ENCODE results near the gene RSF1. TPM values are rescaled to one million over a fixed set of nuclear protein-coding genes. Genes with fewer than 3 reads are reported as not detected.
"Not testable (repeated sequence)": the region's sequence is repeated elsewhere in the genome, so short reads cannot be mapped to it uniquely, and the experiment has no call there.

The RSF1 gene
- total RNA-seq, 2 experiments from 2014 or later: 33.5 to 78.8 TPM

DNA sequence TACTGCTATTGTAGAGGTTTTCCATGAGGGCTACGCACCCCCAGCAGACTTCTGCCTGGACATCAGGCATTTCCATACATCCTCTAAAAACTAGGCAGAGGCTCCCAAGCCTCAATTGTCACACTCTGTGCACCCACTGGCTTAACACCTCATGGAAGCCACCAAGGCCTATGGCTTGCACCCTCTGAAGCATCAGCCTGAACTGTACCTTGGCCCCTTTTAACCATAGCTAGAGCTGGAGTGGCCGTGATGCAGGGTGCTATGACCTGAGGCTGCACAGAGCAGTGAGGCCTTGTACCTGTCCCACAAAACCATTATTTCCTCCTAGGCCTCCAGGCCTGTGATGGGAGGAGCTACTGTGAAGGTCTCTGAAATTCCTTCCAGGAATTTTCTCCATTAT lies 34.3 kb upstream of the RSF1 start:
- intact Hi-C loops (cut with micrococcal nuclease; ENCODE audit: unreplicated experiment): no loop called here
- no peaks in the 10 kb centered on the region for H3K4me1 ChIP-seq (ENCODE audit: insufficient read depth, low read length, poor library complexity, severe bottlenecking)
- H3K27ac ChIP-seq (ENCODE audit: low read depth, low read length, poor library complexity, severe bottlenecking): no peak overlapping the region
- CTCF ChIA-PET (ENCODE audit: unreplicated experiment): no interaction called here
- TF ChIP-seq, protein P1, sequence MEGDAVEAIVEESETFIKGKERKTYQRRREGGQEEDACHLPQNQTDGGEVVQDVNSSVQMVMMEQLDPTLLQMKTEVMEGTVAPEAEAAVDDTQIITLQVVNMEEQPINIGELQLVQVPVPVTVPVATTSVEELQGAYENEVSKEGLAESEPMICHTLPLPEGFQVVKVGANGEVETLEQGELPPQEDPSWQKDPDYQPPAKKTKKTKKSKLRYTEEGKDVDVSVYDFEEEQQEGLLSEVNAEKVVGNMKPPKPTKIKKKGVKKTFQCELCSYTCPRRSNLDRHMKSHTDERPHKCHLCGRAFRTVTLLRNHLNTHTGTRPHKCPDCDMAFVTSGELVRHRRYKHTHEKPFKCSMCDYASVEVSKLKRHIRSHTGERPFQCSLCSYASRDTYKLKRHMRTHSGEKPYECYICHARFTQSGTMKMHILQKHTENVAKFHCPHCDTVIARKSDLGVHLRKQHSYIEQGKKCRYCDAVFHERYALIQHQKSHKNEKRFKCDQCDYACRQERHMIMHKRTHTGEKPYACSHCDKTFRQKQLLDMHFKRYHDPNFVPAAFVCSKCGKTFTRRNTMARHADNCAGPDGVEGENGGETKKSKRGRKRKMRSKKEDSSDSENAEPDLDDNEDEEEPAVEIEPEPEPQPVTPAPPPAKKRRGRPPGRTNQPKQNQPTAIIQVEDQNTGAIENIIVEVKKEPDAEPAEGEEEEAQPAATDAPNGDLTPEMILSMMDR (conservative IDR thresholded peaks at IDR 0.05; ENCODE audit: low read length): no peak
- TF ChIP-seq EZH2phosphoT487 (IDR thresholded peaks at IDR 0.05; ENCODE audit: borderline replicate concordance, low read depth, low read length): no peak
- H2AFZ ChIP-seq (ENCODE audit: low read length): no peak overlapping the region
- peak; percentile 8 for DNase-seq (ENCODE audit: low spot score)
- peaks cover 10% of the 10 kb centered on the region for H3K36me3 ChIP-seq (ENCODE audit: insufficient read depth, low read length)
- no peak overlapping the region for H3K4me3 ChIP-seq (ENCODE audit: low read depth, low read length, poor library complexity, severe bottlenecking)
- BruUV-seq (replicated peaks): no TSS peak
- no peaks in the 10 kb centered on the region for H3K9me2 ChIP-seq (ENCODE audit: insufficient read depth, low read length)
- POLR2A ChIA-PET: no interaction called here
- H3K4me2 ChIP-seq (ENCODE audit: low read length): no peak overlapping the region
- no peaks in the 10 kb centered on the region for H3K79me2 ChIP-seq (ENCODE audit: insufficient read depth, low read depth, low read length)
- peaks cover 10% of the 10 kb centered on the region for H3K9me3 ChIP-seq (ENCODE audit: low read length)
- H4K20me1 ChIP-seq (ENCODE audit: insufficient read depth, low read length): no peaks in the 10 kb centered on the region

DNA sequence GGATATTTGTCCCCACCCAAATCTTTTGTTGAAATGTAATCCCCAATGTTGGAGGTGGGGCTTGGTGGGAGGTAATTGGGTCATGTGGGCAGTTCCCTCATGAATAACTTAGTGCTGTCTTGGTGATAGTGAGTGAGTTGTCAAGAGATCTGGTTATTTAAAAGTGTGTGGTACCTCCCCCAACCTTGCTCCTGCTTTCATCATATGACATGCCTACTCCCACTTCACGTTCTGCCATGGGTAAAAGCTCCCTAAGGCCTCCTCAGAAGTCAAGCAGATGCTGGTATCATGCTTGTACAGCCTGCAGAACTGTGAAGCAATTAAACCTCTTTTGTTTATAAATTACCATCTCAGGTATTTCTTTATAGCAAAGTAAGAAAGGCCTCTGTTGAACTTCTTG lies 31.0 kb upstream of the RSF1 start:
- no TSS peak for BruUV-seq (replicated peaks)
- ChIA-PET POLR2A (interaction anchor here (0.5 to 0.9 kb wide), 2 partner anchors 86 to 143 kb away, joined by 3 to 6 read pairs; partner anchors contain the start of gene INTS4), CTCF (ENCODE audit: unreplicated experiment) (no interaction called here)
- H2AFZ ChIP-seq (ENCODE audit: low read length): no peak overlapping the region
- DNase-seq (ENCODE audit: low spot score): no peak
- H3K27ac ChIP-seq (ENCODE audit: low read depth, low read length, poor library complexity, severe bottlenecking): no peak overlapping the region
- peaks cover 25% of the 10 kb centered on the region for H3K36me3 ChIP-seq (ENCODE audit: insufficient read depth, low read length)
- H3K4me1 ChIP-seq (ENCODE audit: insufficient read depth, low read length, poor library complexity, severe bottlenecking): no peaks in the 10 kb centered on the region
- H4K20me1 ChIP-seq (ENCODE audit: insufficient read depth, low read length): no peaks in the 10 kb centered on the region
- no peak overlapping the region for H3K4me2 ChIP-seq (ENCODE audit: low read length)
- H3K9me2 ChIP-seq (ENCODE audit: insufficient read depth, low read length): no peaks in the 10 kb centered on the region
- no peak for TF ChIP-seq EZH2phosphoT487 (IDR thresholded peaks at IDR 0.05; ENCODE audit: borderline replicate concordance, low read depth, low read length)
- TF ChIP-seq, protein P1 (conservative IDR thresholded peaks at IDR 0.05; ENCODE audit: low read length): no peak
- intact Hi-C loops (cut with micrococcal nuclease; ENCODE audit: unreplicated experiment): no loop called here
- H3K9me3 ChIP-seq (ENCODE audit: low read length): peaks cover 10% of the 10 kb centered on the region
- no peaks in the 10 kb centered on the region for H3K79me2 ChIP-seq (ENCODE audit: insufficient read depth, low read depth, low read length)
- H3K4me3 ChIP-seq (ENCODE audit: low read depth, low read length, poor library complexity, severe bottlenecking): no peak overlapping the region

DNA sequence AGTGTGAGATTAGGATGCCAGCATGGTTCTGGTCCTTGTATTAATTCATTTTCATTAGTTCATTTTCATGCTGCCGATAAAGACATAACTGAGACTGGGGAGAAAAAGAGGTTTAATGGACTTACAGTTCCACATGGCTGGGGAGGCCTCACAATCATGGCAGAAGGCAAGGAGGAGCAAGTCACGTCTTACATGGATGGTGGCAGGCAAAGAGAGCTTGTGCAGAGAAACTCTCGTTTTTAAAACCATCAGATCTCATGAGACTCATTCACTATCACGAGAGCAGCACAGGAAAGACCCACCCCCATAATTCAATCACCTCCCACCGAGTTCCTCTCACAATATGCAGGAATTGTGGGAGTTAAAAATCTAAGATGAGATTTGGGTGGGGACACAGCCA lies 23.2 kb upstream of the RSF1 start:
- intact Hi-C loops (cut with micrococcal nuclease; ENCODE audit: unreplicated experiment); H3K4me1 ChIP-seq (ENCODE audit: insufficient read depth, low read length, poor library complexity, severe bottlenecking): not testable (repeated sequence)

More for the DNA sequence above, 23.2 kb upstream of the RSF1 start:
- H3K27ac ChIP-seq (ENCODE audit: low read depth, low read length, poor library complexity, severe bottlenecking); H3K9me3 ChIP-seq (ENCODE audit: low read length); H3K4me2 ChIP-seq (ENCODE audit: low read length); H3K4me3 ChIP-seq (ENCODE audit: low read depth, low read length, poor library complexity, severe bottlenecking); CTCF ChIA-PET (ENCODE audit: unreplicated experiment); BruUV-seq (replicated peaks); DNase-seq (ENCODE audit: low spot score); H2AFZ ChIP-seq (ENCODE audit: low read length); POLR2A ChIA-PET; H4K20me1 ChIP-seq (ENCODE audit: insufficient read depth, low read length); H3K9me2 ChIP-seq (ENCODE audit: insufficient read depth, low read length); H3K79me2 ChIP-seq (ENCODE audit: insufficient read depth, low read depth, low read length): not testable (repeated sequence)
- peaks cover 21% of the 10 kb centered on the region for H3K36me3 ChIP-seq (ENCODE audit: insufficient read depth, low read length)

Measured in OCI-LY7 (cell line).